ENCODE results near the gene CDKL2.

Gene CDKL2

DNA sequence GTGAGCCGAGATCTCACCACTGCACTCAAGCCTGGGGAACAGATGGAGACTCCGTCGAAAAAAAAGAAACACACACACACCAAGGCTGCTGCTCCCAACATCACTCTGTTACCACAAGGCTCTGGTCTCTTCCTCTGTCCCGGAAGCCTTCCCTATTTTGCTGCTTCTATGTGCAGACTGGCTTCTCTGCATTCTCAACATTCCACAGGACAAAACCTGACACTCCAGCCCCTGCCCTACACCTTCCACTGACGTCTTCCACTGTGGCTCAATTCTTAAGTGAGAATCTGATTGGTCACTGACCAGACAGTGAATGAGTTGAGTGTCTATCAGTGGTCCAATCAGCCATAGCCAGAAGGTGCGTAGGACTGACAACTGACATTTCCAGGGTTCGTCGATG lies 68.5 kb downstream of the CDKL2 start:
- no peak overlapping the region for H3K4me3 ChIP-seq (ENCODE audit: low read depth, low read length)
- TF ChIP-seq CTCF (IDR thresholded peaks at IDR 0.05; ENCODE audit: borderline replicate concordance, insufficient read depth, low read depth, low read length): no peak

DNA sequence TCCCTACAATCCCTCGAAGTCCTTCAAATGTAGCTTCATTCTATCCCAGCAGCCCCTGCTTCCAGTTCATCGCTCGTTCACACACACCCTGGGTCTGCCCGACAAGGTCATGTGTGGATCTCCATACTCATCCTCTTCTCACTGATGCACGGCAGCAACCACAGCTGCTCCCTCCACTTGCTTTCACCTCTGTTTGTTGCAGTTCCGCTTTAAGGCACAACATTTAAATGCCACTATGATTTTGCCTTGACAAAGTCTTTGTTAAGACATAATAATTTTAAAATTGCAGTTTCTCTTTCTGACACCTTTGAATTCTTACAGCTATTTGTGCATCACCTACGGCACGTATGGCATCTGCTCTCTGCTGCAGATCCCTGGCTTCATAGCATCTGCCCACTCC lies 72.6 kb downstream of the CDKL2 start:
- no peak for TF ChIP-seq CTCF (IDR thresholded peaks at IDR 0.05; ENCODE audit: borderline replicate concordance, insufficient read depth, low read depth, low read length)
- H3K4me3 ChIP-seq (ENCODE audit: low read depth, low read length): no peak overlapping the region

DNA sequence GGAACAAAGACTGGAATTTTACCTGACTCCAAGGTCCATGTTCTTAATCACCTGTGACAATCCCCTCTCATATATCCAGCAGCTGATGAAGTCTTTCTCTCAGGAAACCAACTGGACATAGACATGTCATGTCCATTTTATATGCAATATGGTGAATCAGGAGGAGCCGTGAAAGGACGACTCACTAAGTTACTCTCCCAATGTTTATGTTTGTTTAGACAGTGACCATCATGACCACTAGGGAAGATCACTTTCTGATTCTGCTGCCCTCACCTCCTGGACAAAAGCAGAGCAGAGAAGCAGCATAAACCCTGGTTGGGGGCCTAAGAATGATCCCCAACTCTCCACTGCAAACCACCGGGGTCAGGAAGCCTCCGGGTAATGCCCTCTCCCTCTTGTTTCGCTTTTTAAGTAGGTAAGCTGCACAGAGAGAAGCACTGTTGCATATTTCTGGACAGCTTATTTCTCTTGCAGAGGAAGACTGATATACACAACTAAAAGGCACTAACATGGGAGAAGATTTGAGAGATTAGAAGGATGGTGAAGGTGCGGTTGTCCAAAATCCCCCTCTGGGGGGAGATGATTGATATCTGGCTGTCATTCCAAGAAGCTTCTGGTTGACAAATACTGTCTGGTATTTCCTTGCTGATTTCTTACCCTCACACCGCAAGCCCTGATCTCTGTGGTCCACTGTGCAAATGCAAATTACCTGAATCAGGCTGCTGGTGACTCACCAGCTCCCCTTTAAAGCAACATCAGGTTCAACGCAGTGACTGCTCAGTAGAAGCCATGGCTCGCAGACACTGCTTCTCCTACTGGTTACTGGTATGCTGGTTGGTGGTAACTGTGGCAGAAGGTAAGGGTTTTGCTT lies 74.8 kb downstream of the CDKL2 start, which contains the start of gene ODAPH:
Gene ODAPH, plus strand, starts transcription at position 773 of the 871 bp plus-strand sequence. Its CDS starts 17 bp downstream, at position 790.
- H3K4me3 ChIP-seq (ENCODE audit: low read depth, low read length): no peak within 1 kb of the TSS
- TF ChIP-seq CTCF (IDR thresholded peaks at IDR 0.05; ENCODE audit: borderline replicate concordance, insufficient read depth, low read depth, low read length): no peak

DNA sequence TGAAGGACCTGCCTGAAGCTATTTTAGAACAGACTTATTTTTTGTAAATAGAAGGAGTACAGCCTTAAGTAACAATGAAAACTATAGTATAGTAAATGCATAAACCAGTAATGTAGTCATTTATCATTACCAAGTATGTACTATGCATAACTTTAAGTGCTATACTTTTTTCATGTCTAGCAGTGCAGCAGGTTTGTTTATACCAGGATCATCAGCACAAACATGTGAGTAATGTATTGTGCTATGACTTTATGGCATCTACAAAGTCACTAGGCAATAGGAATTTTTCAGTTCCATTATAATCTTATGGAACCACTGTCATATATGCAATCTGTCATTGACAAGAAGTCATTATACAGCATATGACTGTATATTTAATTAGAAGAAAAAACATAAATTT lies 77.9 kb downstream of the CDKL2 start:
- TF ChIP-seq CTCF (IDR thresholded peaks at IDR 0.05; ENCODE audit: borderline replicate concordance, insufficient read depth, low read depth, low read length): no peak

GRCh38 chr4:75549019-75549418 lies 81.3 kb downstream of the CDKL2 start:
- no peak for TF ChIP-seq CTCF (IDR thresholded peaks at IDR 0.05; ENCODE audit: borderline replicate concordance, insufficient read depth, low read depth, low read length)
- no peak overlapping the region for H3K4me3 ChIP-seq (ENCODE audit: low read depth, low read length)

More for the DNA sequence above, 77.9 kb downstream of the CDKL2 start:
- no peak overlapping the region for H3K4me3 ChIP-seq (ENCODE audit: low read depth, low read length)

- H3K4me3 ChIP-seq (ENCODE audit: low read depth, low read length): no peak overlapping the region
- no peak for TF ChIP-seq CTCF (IDR thresholded peaks at IDR 0.05; ENCODE audit: borderline replicate concordance, insufficient read depth, low read depth, low read length)
Observed at GRCh38 chr4:75547647-75548387, 82.5 kb downstream of the CDKL2 start.
